PFSK-1 (cell line): ENCODE measurements around the gene NAXE.

Experiments
- FOXP2 ChIP-seq: optimal IDR thresholded peaks from 2 replicates; pipeline ENCODE3; 2011; ENCODE audit warnings: borderline replicate concordance, control low read depth, inconsistent platforms; ENCODE audit not compliant: insufficient read depth; ENCODE audit errors: extremely low read length, extremely low read depth
- SIN3A ChIP-seq: IDR thresholded peaks from 2 replicates; pipeline ENCODE4 v1.6.1; 2012; ENCODE audit warnings: mild to moderate bottlenecking, low read length, moderate library complexity, borderline replicate concordance; ENCODE audit not compliant: insufficient read depth
- TAF1 ChIP-seq: IDR thresholded peaks from 2 replicates; pipeline ENCODE4 v1.6.1; 2012; ENCODE audit warnings: low read length, control low read depth, borderline replicate concordance; ENCODE audit not compliant: insufficient read depth
- TF ChIP-seq, protein P1 (sequence below), 2 experiments: IDR thresholded peaks; 2 replicates each; pipeline versions ENCODE4 v1.6.1 to v1.8.0; 2011 to 2012; ENCODE audit warnings: low read depth in 2 of 2, low read length in 2 of 2, control low read depth in 1 of 2, inconsistent platforms in 1 of 2, mild to moderate bottlenecking in 1 of 2, moderate library complexity in 1 of 2; ENCODE audit not compliant: insufficient read depth in 1 of 2

GRCh38 chr1:156577550-156577949 is 14.0 kb upstream of the NAXE start:
- TF ChIP-seq, protein P1, sequence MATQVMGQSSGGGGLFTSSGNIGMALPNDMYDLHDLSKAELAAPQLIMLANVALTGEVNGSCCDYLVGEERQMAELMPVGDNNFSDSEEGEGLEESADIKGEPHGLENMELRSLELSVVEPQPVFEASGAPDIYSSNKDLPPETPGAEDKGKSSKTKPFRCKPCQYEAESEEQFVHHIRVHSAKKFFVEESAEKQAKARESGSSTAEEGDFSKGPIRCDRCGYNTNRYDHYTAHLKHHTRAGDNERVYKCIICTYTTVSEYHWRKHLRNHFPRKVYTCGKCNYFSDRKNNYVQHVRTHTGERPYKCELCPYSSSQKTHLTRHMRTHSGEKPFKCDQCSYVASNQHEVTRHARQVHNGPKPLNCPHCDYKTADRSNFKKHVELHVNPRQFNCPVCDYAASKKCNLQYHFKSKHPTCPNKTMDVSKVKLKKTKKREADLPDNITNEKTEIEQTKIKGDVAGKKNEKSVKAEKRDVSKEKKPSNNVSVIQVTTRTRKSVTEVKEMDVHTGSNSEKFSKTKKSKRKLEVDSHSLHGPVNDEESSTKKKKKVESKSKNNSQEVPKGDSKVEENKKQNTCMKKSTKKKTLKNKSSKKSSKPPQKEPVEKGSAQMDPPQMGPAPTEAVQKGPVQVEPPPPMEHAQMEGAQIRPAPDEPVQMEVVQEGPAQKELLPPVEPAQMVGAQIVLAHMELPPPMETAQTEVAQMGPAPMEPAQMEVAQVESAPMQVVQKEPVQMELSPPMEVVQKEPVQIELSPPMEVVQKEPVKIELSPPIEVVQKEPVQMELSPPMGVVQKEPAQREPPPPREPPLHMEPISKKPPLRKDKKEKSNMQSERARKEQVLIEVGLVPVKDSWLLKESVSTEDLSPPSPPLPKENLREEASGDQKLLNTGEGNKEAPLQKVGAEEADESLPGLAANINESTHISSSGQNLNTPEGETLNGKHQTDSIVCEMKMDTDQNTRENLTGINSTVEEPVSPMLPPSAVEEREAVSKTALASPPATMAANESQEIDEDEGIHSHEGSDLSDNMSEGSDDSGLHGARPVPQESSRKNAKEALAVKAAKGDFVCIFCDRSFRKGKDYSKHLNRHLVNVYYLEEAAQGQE (IDR thresholded peaks at IDR 0.05; ENCODE audit: insufficient read depth in 1 of 2, low read depth in 2 of 2, low read length in 2 of 2) = no peak
- TF ChIP-seq TAF1 (no peak), SIN3A (no peak), FOXP2 (no peak)
